ENCODE data around the gene ATG10.

GRCh38 chr5:81980598-81981260 is 8.9 kb downstream of the ATG10 start:
- TF ChIP-seq TAF1 (IDR thresholded peaks at IDR 0.05; ENCODE audit: borderline replicate concordance, insufficient read depth, low read length) (no peak), REST (IDR thresholded peaks at IDR 0.05; ENCODE audit: insufficient read depth in 1 of 2, low read depth in 2 of 2, low read length in 2 of 2) (no peak), POLR2AphosphoS5 (IDR thresholded peaks at IDR 0.05; ENCODE audit: low read depth, low read length) (no peak), SIN3A (IDR thresholded peaks at IDR 0.05; ENCODE audit: borderline replicate concordance, insufficient read depth, low read length) (no peak)
